Mesenchymal stem cell (in vitro differentiated cells and primary cell): ENCODE measurements around the gene HSD3B7.

ENCODE experiments used
- DNase-seq: peaks from one replicate; pipeline ENCODE4 v3.0.0-alpha.2; 2013
- H2AFZ ChIP-seq: one replicate; pipeline ENCODE4 v1.6.1; 2013; ENCODE audit warnings: low read depth, mild to moderate bottlenecking, control low read depth, inconsistent platforms, low read length, moderate library complexity
- H2AK5ac ChIP-seq: 2 replicates; pipeline ENCODE4 v1.6.1; 2013; ENCODE audit warnings: low read length, moderate library complexity, mild to moderate bottlenecking, inconsistent platforms; ENCODE audit not compliant: severe bottlenecking
- H2BK120ac ChIP-seq: one replicate; pipeline ENCODE4 v1.6.1; 2013; ENCODE audit warnings: low read depth, mild to moderate bottlenecking, inconsistent platforms, low read length, moderate library complexity
- H2BK12ac ChIP-seq, 2 experiments: one replicate each; pipeline ENCODE4 v1.6.1; 2013; ENCODE audit warnings: inconsistent platforms in 2 of 2, low read length in 2 of 2, mild to moderate bottlenecking in 2 of 2, moderate library complexity in 2 of 2, control low read depth in 1 of 2
- H2BK15ac ChIP-seq: one replicate; pipeline ENCODE4 v1.6.1; 2013; ENCODE audit warnings: mild to moderate bottlenecking, low read depth, inconsistent platforms; ENCODE audit not compliant: poor library complexity, severe bottlenecking
- H2BK5ac ChIP-seq: 2 replicates; pipeline ENCODE4 v1.6.1; 2013; ENCODE audit warnings: low read depth, mild to moderate bottlenecking, low read length, control low read depth, inconsistent platforms; ENCODE audit not compliant: poor library complexity, severe bottlenecking
- H3K14ac ChIP-seq, 2 experiments: one replicate each; pipeline ENCODE4 v1.6.1; 2013; ENCODE audit warnings: inconsistent platforms in 2 of 2, low read length in 2 of 2, control low read depth in 1 of 2, mild to moderate bottlenecking in 1 of 2, moderate library complexity in 1 of 2
- H3K18ac ChIP-seq, 2 experiments: one replicate each; pipeline ENCODE4 v1.6.1; 2013; ENCODE audit warnings: inconsistent platforms in 2 of 2, low read length in 2 of 2, control low read depth in 1 of 2, low read depth in 1 of 2, mild to moderate bottlenecking in 1 of 2
- H3K23ac ChIP-seq, 2 experiments: one replicate each; pipeline ENCODE4 v1.6.1; 2013; ENCODE audit warnings: inconsistent platforms in 2 of 2, low read length in 2 of 2, mild to moderate bottlenecking in 2 of 2, moderate library complexity in 2 of 2, control low read depth in 1 of 2
- H3K27ac ChIP-seq: 2 replicates; pipeline ENCODE4 v1.5.1; 2013; ENCODE audit warnings: mild to moderate bottlenecking, moderate library complexity, low read length, control low read depth, inconsistent platforms; ENCODE audit not compliant: poor library complexity, severe bottlenecking
- H3K27me3 ChIP-seq, 2 experiments: 2 replicates each; pipeline versions ENCODE4 v1.6.1 to v1.7.0; 2013; ENCODE audit warnings: low read length in 2 of 2, mild to moderate bottlenecking in 2 of 2, moderate library complexity in 2 of 2, control low read depth in 1 of 2, inconsistent platforms in 1 of 2; ENCODE audit not compliant: control insufficient read depth in 1 of 2, insufficient read depth in 1 of 2
- H3K36me3 ChIP-seq, 2 experiments: 2 replicates each; pipeline versions ENCODE4 v1.6.1 to v1.7.0; 2013; ENCODE audit warnings: low read length in 2 of 2, control low read depth in 1 of 2, inconsistent platforms in 1 of 2, low read depth in 1 of 2, mild to moderate bottlenecking in 1 of 2; ENCODE audit not compliant: insufficient read depth in 2 of 2, control insufficient read depth in 1 of 2
- H3K4ac ChIP-seq, 2 experiments: one replicate each; pipeline ENCODE4 v1.6.1; 2013; ENCODE audit warnings: inconsistent platforms in 2 of 2, low read length in 2 of 2, mild to moderate bottlenecking in 2 of 2, moderate library complexity in 2 of 2, control low read depth in 1 of 2, low read depth in 1 of 2
- H3K4me1 ChIP-seq: 2 replicates; pipeline ENCODE4 v1.6.1; 2013; ENCODE audit warnings: low read depth, low read length, control low read depth; ENCODE audit not compliant: control insufficient read depth, insufficient read depth
- H3K4me2 ChIP-seq: 2 replicates; pipeline ENCODE4 v1.6.1; 2013; ENCODE audit warnings: low read length, mild to moderate bottlenecking, inconsistent platforms; ENCODE audit not compliant: poor library complexity, severe bottlenecking
- H3K4me3 ChIP-seq, 2 experiments: 2 replicates each; pipeline versions ENCODE4 v1.5.1 to v1.7.0; 2013; ENCODE audit warnings: low read length in 2 of 2, mild to moderate bottlenecking in 2 of 2, control low read depth in 1 of 2, low read depth in 1 of 2; ENCODE audit not compliant: insufficient read depth in 1 of 2
- H3K79me1 ChIP-seq: replicated peaks from 2 replicates; pipeline ENCODE4 v1.6.1; 2013; ENCODE audit warnings: mild to moderate bottlenecking, control low read depth, low read length, inconsistent platforms; ENCODE audit not compliant: poor library complexity, severe bottlenecking
- H3K9ac ChIP-seq: 2 replicates; pipeline ENCODE4 v1.7.0; 2013; ENCODE audit warnings: mild to moderate bottlenecking, low read length, moderate library complexity
- H3K9me3 ChIP-seq: 2 replicates; pipeline ENCODE4 v1.7.0; 2013; ENCODE audit warnings: mild to moderate bottlenecking, low read length; ENCODE audit not compliant: control insufficient read depth
- H4K8ac ChIP-seq: one replicate; pipeline ENCODE4 v1.6.1; 2013; ENCODE audit warnings: inconsistent platforms, mild to moderate bottlenecking, low read length, moderate library complexity
- H4K91ac ChIP-seq: one replicate; pipeline ENCODE4 v1.6.1; 2013; ENCODE audit warnings: mild to moderate bottlenecking, low read length, inconsistent platforms
- WGBS: methylation state at CpG from one replicate; pipeline ENCODE4 v1.1.7; 2013; ENCODE audit warnings: mixed read lengths; 5-methylcytosine and 5-hydroxymethylcytosine counted together

HSD3B7 gene

DNA sequence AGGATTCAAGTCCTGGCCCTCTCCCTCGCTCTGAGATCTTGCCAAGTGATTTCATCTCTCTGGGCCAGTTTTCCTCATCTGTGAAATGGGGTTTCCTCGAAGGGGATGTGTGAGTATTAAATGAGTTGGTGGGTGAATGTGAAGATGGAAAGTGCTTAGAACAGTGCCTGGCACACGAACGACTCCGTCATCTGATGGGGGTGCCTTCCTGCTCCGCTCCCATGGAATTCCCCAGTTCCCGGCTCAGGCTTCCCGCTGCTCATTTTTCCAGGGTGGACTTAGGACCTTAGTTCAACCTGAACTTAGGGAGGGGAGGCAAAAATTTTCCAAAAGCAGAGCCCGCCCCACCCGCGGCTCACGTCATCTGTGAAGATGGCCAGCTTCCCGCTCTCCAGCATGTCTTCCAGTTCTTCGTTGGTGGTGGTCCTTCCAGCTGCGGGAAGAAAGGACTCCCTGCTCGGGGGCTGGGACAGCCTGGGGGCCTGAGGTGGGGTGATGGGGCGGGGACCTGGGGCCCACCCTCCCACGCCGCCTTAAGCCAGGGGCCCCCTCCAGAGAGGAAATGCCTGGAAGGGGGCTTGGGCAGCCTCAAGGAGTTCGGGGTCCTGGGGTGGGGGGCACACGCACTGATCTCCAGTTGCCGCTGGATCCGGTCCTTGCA is 11.4 kb downstream of the HSD3B7 start:
- H3K14ac ChIP-seq, result peak overlapping the region in 1 of 2 experiments; percentile 1
- H2AK5ac ChIP-seq, result peak overlapping the region; percentile 26
- peak overlapping the region; percentile 36 to 78 for H3K4me3 ChIP-seq
- WGBS, result 36% methylated on average over 23 of the region's 23 CpGs
- H3K9ac ChIP-seq, result peak overlapping the region; percentile 86
- H3K27me3 ChIP-seq, result no peaks in the 10 kb centered on the region
- H3K4ac ChIP-seq, result no peak overlapping the region
- H3K23ac ChIP-seq, result no peak overlapping the region
- H3K4me2 ChIP-seq, result peak overlapping the region; percentile 61
- DNase-seq, result peak; percentile 20
- H2AFZ ChIP-seq, result no peak overlapping the region
- no peak overlapping the region for H2BK12ac ChIP-seq
- H4K91ac ChIP-seq, result peak overlapping the region; percentile 70
- H3K36me3 ChIP-seq, result peaks cover 9 to 25% of the 10 kb centered on the region in 2 experiments
- peaks cover 3% of the 10 kb centered on the region for H3K79me1 ChIP-seq
- peak overlapping the region; percentile 51 for H2BK120ac ChIP-seq
- peaks cover 24% of the 10 kb centered on the region for H3K4me1 ChIP-seq
- H2BK15ac ChIP-seq, result no peak overlapping the region
- no peaks in the 10 kb centered on the region for H3K9me3 ChIP-seq
- H3K18ac ChIP-seq, result peak overlapping the region; percentile 14 to 73
- H2BK5ac ChIP-seq, result peak overlapping the region; percentile 31
- peak overlapping the region; percentile 62 for H3K27ac ChIP-seq
- H4K8ac ChIP-seq, result peak overlapping the region; percentile 89

DNA sequence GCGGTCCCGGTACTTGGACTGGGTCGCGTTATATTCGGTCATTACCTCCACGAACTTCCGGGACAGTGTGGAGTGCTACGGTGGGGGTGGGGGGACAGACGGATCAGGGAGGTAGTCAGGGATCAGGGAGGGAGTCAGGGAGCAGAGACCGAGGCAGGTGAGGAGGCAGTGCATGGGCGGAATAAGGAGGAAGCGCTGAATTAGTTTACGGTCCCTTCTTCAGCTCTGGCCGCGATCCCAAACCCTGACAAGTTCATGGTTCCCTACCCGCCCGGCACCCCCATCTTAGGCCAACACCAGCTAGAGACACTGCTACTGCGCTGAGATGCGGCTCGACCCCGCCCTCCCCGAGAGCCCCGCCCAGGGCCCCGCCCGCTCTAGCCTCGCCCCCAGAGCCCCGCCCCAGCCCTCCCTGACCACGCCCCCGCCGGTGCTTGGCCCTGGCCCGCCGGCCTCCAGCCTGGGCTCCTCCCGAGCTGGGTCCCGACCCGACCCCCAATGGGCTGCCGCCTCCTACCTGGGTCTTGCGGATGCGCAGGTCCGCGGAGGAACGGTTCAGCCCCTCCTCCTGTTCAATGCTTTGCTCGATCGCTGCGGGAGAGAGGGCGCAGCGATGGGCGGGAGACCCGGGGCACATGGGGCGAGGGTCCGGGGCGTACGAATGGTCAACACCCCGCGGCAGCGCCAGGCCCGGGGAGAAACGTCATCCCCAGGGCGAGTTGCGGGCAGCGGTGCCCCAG is 12.1 kb downstream of the HSD3B7 start:
- Histone ChIP-seq H3K18ac (peak overlapping the region; percentile 73 to 94), H3K27ac (peak overlapping the region; percentile 98)

DNA sequence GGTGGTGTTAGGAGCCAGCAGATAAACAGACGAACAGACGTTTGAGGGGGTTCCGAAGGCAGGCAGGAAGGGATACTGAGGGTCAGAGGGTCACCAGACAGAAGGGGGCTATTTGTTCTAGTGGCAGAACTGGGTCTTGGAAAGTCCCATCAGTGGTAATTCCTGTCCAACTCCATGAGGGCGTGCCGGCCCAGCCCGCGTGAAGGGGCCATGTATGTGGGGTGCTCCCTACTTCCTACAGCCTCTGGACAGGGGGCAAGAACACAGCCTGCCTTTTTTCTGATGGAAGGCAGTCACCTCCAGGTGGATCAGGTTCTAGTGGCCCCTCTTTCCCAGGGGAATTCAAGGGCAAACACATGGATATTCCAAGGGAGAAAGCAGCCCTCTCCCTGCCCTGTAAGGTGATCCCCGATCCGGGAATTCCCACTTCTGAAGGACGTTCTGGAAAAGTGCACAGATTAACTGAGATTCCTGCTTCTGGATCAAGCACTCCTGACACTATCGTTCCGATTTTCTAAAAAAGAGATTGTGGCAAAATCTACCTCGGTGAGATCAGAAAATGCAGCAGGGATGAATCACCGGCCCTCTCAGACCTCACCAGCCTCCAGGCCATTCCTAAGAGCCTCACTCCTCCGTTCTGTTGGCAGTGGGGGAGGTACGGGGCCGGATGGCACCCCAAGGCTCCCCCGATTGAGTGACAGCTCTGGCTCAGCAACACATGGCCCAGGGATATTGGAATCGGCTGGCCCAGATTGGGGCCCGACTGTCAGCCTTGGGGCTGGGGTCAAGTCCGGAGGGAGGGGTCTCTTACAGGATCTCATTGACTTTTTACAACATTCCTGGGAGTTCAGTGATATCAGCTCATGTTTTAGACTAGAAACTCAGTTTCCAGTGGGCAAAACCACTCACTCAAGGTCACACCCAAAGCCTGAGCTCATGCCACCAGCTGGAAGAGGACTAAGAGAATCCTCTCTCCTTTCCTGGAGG is 13.0 kb downstream of the HSD3B7 start:
- Histone ChIP-seq H3K4me1 (peaks cover 28% of the 10 kb centered on the region), H2BK5ac (peak overlapping the region; percentile 91), H2BK12ac (peak overlapping the region in 1 of 2 experiments; percentile 59), H2AK5ac (peak overlapping the region; percentile 61), H2BK15ac (peak overlapping the region; percentile 66), H3K4ac (peak overlapping the region; percentile 71 to 86), H3K79me1 (peaks cover 11% of the 10 kb centered on the region), H3K9ac (peak overlapping the region; percentile 92), H3K9me3 (no peaks in the 10 kb centered on the region), H3K14ac (peak overlapping the region in 1 of 2 experiments; percentile 99), H3K4me2 (peak overlapping the region; percentile 66), H4K91ac (peak overlapping the region; percentile 59), H3K18ac (peak overlapping the region; percentile 71 to 94), H2AFZ (peak overlapping the region; percentile 96), H2BK120ac (no peak overlapping the region), H3K27me3 (no peaks in the 10 kb centered on the region), H3K27ac (peak overlapping the region; percentile 98), H3K36me3 (peaks cover 3 to 10% of the 10 kb centered on the region in 2 experiments), H3K4me3 (peak overlapping the region; percentile 39 to 69), H4K8ac (peak overlapping the region; percentile 90), H3K23ac (peak overlapping the region in 1 of 2 experiments; percentile 84)
- DNase-seq, result peak; percentile 78
- 28% methylated on average over 21 of the region's 21 CpGs for WGBS

More for the DNA sequence above, 12.1 kb downstream of the HSD3B7 start:
- peaks cover 24% of the 10 kb centered on the region for H3K4me1 ChIP-seq
- peak overlapping the region in 1 of 2 experiments; percentile 59 for H2BK12ac ChIP-seq
- peaks cover 6 to 19% of the 10 kb centered on the region in 2 experiments for H3K36me3 ChIP-seq
- peak overlapping the region; percentile 66 for H3K4me2 ChIP-seq
- peak overlapping the region; percentile 70 for H4K91ac ChIP-seq
- H3K14ac ChIP-seq, result peak overlapping the region in 1 of 2 experiments; percentile 99
- H2BK15ac ChIP-seq, result peak overlapping the region; percentile 66
- H4K8ac ChIP-seq, result peak overlapping the region; percentile 90
- H2BK5ac ChIP-seq, result peak overlapping the region; percentile 91
- peak; percentile 72 for DNase-seq
- H3K9ac ChIP-seq, result peak overlapping the region; percentile 92
- H3K4me3 ChIP-seq, result peak overlapping the region; percentile 39 to 78
- WGBS, result 3% methylated on average over 55 of the region's 60 CpGs
- H2BK120ac ChIP-seq, result peak overlapping the region; percentile 51
- H3K4ac ChIP-seq, result peak overlapping the region; percentile 71 to 86
- H3K79me1 ChIP-seq, result peaks cover 9% of the 10 kb centered on the region
- peak overlapping the region in 1 of 2 experiments; percentile 84 for H3K23ac ChIP-seq
- H2AK5ac ChIP-seq, result peak overlapping the region; percentile 61
- no peaks in the 10 kb centered on the region for H3K9me3 ChIP-seq
- H3K27me3 ChIP-seq, result no peaks in the 10 kb centered on the region
- H2AFZ ChIP-seq, result peak overlapping the region; percentile 96
